Nephron progenitor cell (in vitro differentiated cells): ENCODE data around the gene CRCP.
"Not testable (repeated sequence)": the region's sequence is repeated elsewhere in the genome, so short reads cannot be mapped to it uniquely, and the experiment has no call there.

Experiments
- DNase-seq: peaks from one replicate; pipeline ENCODE4 v3.0.0; 2021
- H3K27ac Mint-ChIP-seq: 2 replicates; pipeline ENCODE4 v1.8.0; 2021; ENCODE audit warnings: mild to moderate bottlenecking, moderate library complexity, mixed read lengths
- H3K27me3 Mint-ChIP-seq: 2 replicates; pipeline ENCODE4 v1.8.0; 2021; ENCODE audit warnings: mild to moderate bottlenecking, low read depth, mixed read lengths; ENCODE audit not compliant: poor library complexity
- H3K36me3 Mint-ChIP-seq: 2 replicates; pipeline ENCODE4 v1.8.0; 2021; ENCODE audit warnings: low read depth, mixed read lengths
- H3K4me1 Mint-ChIP-seq: 2 replicates; pipeline ENCODE4 v1.8.0; 2021; ENCODE audit warnings: mixed read lengths
- H3K4me3 Mint-ChIP-seq: 2 replicates; pipeline ENCODE4 v1.8.0; 2021; ENCODE audit warnings: mild to moderate bottlenecking, moderate library complexity, mixed read lengths
- H3K9me3 Mint-ChIP-seq: 2 replicates; pipeline ENCODE4 v1.8.0; 2021; ENCODE audit warnings: mild to moderate bottlenecking, moderate library complexity, mixed read lengths
- CTCF ChIP-seq: fragments of 200-600 bp; sonication (generic); IDR thresholded peaks from 2 replicates; pipeline ENCODE4 v1.5.0; 2021; ENCODE audit warnings: antibody characterized with exemption

CRCP gene

DNA sequence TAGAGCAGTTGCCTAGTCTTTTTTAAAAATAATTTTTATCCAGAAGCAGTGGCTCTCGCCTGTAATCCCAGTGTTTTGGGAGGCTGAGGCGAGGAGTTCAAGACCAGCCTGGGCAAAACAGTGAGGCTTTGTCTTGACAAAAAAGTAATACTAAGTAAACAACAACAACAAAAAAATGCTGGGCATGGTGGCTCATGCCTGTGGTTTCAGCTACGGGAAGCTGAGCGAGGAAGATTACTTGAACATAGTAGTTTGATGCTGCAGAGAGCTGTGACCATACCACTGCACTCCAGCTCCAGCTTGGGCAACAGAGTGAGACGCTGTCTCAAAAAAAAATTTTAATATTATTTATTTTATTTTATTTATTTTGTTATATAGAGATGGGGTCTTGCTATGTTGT is 59.2 kb downstream of the CRCP start:
- no peak for TF ChIP-seq CTCF
- Mint-ChIP-seq H3K27me3 (no peaks in the 10 kb centered on the region), H3K4me3 (no peak overlapping the region), H3K4me1 (peaks cover 13% of the 10 kb centered on the region), H3K36me3 (no peaks in the 10 kb centered on the region), H3K9me3 (peaks cover 4% of the 10 kb centered on the region), H3K27ac (no peak overlapping the region)
- DNase-seq, result no peak

DNA sequence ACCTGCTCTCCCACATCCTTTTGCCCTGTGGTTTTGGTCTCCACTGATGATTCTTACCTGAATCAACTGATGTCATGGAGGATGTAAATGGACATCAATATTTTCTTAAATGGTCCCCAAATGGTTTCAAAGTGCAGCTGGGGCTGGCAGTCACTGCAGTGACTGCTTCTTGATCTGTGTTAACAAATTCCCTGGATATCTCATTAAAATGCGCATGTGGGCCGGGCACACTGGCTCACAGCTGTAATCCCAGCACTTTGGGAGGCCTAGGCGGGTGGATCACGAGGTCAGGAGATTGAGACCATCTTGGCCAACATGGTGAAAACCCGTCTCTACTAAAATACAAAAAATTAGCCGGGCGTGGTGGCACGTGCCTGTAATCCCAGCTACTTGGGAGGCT is 60.4 kb downstream of the CRCP start:
- H3K4me1 Mint-ChIP-seq, H3K4me3 Mint-ChIP-seq, H3K36me3 Mint-ChIP-seq, H3K27me3 Mint-ChIP-seq, H3K27ac Mint-ChIP-seq, DNase-seq, H3K9me3 Mint-ChIP-seq: not testable (repeated sequence)

DNA sequence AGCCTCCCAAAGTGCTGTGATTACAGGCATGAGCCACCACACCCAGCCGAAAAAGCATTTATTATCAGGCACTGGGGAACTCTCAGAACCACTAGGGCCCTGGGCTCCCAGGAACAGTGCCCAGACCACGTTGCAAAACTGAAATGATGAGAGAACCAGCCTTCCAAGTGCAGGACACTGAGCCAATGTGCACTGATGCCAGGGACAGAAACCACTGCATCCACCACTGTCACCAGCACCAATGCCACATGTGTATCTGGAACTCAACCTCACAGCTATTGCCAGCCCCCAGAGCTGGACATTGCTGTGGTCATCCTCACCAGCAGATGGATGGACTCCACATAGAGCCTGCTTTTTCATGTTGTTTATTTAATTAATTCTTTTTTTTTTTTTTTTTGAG is 62.3 kb downstream of the CRCP start:
- peaks cover 3% of the 10 kb centered on the region for H3K27me3 Mint-ChIP-seq
- H3K36me3 Mint-ChIP-seq, result no peaks in the 10 kb centered on the region
- H3K4me3 Mint-ChIP-seq, result no peak overlapping the region
- DNase-seq, result no peak
- peaks cover 4% of the 10 kb centered on the region for H3K9me3 Mint-ChIP-seq
- no peak overlapping the region for H3K27ac Mint-ChIP-seq
- TF ChIP-seq CTCF, result no peak
- no peaks in the 10 kb centered on the region for H3K4me1 Mint-ChIP-seq

- TF ChIP-seq CTCF, result no peak
- Mint-ChIP-seq H3K4me1 (no peaks in the 10 kb centered on the region), H3K27ac (no peak overlapping the region), H3K4me3 (no peak overlapping the region), H3K27me3 (peaks cover 3% of the 10 kb centered on the region), H3K9me3 (peaks cover 4% of the 10 kb centered on the region), H3K36me3 (no peaks in the 10 kb centered on the region)
- no peak for DNase-seq
Observed at GRCh38 chr7:66178258-66178657, 63.6 kb downstream of the CRCP start.

DNA sequence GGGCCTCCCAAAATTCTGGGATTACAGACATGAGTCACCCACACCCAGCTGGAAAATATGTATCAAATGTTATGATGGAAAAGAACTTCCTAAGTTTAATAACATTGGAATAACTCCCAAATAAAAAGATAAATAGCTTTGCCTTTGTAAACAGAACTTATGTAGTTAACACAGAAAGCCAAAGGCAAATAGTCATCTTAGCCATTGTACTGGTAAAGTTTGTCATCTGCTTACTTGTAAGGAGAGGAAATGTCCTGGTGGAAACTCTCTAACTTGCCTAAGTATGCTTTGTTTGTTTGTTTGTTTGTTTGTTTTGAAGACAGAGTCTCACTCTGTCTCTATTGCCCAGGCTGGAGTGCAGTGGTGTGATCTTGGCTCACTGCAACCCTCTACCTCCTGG is 66.7 kb downstream of the CRCP start:
- no peak overlapping the region for H3K4me3 Mint-ChIP-seq
- TF ChIP-seq CTCF, result no peak
- peaks cover 11% of the 10 kb centered on the region for H3K4me1 Mint-ChIP-seq
- no peak overlapping the region for H3K27ac Mint-ChIP-seq
- DNase-seq, result no peak
- no peaks in the 10 kb centered on the region for H3K36me3 Mint-ChIP-seq
- H3K9me3 Mint-ChIP-seq, result peaks cover 21% of the 10 kb centered on the region
- H3K27me3 Mint-ChIP-seq, result peaks cover 3% of the 10 kb centered on the region

DNA sequence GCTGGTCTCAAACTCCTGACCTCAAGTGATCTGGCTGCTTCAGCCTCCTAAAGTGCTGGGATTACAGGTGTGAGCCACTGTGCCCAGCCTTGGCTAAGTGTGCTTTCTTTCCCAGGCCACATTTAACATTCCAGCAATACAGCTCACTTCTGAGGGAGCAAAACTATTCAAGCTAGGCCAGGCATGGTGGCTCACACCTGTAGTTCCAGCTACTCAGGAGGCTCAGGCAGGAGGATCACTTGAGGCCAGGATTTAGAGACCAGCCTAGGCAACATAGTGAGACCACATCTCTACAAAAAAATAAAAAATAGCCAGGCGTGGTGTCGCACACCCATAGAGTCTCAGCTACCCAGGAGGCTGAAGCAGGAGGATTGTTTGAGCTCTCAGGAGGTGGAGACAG is 67.2 kb downstream of the CRCP start:
- Mint-ChIP-seq H3K36me3 (no peaks in the 10 kb centered on the region), H3K4me3 (no peak overlapping the region)
- TF ChIP-seq CTCF, result no peak

More for the DNA sequence above, 67.2 kb downstream of the CRCP start:
- H3K9me3 Mint-ChIP-seq, result peaks cover 23% of the 10 kb centered on the region
- no peak for DNase-seq
- peaks cover 3% of the 10 kb centered on the region for H3K27me3 Mint-ChIP-seq
- H3K4me1 Mint-ChIP-seq, result peaks cover 11% of the 10 kb centered on the region
- H3K27ac Mint-ChIP-seq, result no peak overlapping the region
